Peyer's patch (tissue), 4 donors: ENCODE measurements around the gene FHOD3.

ENCODE experiments used
- CTCF ChIP-seq, 6 experiments: fragments of 450-650 bp in 4 of 6; fragments of 200-600 bp in 2 of 6; sonication (generic) in 1 of 6; IDR thresholded peaks; one replicate each; pipeline ENCODE4 v1.5.1; 2017 to 2019; ENCODE audit warnings: antibody characterized with exemption in 6 of 6, mild to moderate bottlenecking in 3 of 6, moderate library complexity in 1 of 6
- POLR2A ChIP-seq, 2 donors: fragments of 450-650 bp; IDR thresholded peaks; one replicate each; pipeline ENCODE4 v1.5.1; 2017; ENCODE audit warnings: antibody characterized with exemption in 2 of 2, mild to moderate bottlenecking in 2 of 2, moderate library complexity in 2 of 2

- TF ChIP-seq CTCF (IDR thresholded peaks at IDR 0.05) = no peak
- no peak for TF ChIP-seq POLR2A (IDR thresholded peaks at IDR 0.05)
These were observed 221.8 kb downstream of the FHOD3 start for GRCh38 chr18:36519358-36519757.
